Femur (tissue), 1 donor: Measurements from ENCODE around the gene PAPOLB.
A peak's percentile ranks its signal among the peaks of the same experiment; 100 is the strongest.

Source experiments
- DNase-seq: peaks from one replicate; pipeline ENCODE4 v3.0.0-alpha.2; 2017

PAPOLB gene

DNA sequence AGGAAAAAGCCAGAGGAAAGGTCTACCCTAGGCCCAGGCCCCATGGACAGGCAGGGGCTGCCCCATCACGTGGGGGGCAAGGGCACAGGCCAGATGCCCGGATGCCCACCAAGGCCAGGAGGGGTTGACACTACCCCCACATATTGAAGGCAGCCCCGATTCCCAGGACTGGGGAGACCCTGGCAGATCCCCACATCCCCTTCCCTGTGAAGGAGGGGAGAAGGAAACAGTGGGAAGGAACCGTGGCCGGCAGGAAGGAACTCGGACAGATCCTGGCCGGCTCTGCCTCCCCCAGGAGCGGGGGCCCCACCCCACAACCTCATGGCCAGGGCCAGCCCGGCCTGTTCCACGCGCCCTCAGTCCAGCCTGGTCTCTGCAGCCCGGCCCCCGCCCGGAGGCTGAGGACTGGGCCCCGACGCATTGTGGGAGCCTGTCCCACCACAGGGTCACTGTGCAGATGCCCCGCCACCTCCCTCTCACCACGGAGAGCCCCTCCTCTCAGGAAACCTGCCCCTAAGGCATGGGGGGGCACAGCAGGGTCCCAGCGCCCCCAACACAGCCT lies 41.3 kb downstream of the PAPOLB start:
- peak; percentile 47 for DNase-seq

DNA sequence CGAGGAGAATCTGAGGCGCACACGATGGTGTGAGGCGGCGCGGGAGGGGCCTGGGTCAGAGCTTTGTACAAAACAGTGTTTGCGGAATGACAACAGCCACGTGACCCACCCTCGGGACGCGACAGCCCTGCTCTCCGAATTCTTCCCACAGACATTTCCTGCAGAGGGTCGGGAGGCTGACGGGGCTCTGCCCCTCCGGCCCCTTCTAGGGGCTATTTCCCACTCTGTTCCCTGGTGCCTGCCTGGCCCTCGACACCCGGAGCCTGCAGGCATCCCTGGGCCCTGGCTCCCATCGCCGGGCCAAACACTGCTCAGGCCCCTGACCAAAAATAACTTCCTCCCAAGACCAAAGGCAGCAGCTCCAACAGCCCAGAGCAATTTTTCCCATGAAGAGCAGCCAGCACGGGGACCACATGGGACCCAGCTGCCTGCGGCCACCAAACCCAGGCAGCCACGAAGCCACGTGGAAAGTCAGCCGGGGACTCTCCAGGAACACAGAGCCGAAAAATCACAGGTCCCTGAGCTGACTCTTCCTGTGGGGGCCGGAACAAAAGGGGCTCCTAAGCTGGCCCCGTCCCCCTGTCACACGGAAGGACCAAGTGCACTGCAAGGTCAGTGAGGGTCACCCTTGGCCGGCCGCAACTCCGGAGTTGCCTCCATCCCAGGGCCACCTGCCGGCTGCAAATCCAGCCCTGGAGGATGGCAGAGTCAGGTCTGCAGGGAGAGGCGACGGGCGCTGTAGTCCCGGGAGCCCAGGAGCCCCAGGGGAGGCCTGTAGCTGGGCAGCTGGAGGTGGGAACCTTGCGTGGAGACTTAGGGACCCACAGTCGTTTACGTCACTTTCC lies 42.0 kb downstream of the PAPOLB start:
- peak; percentile 67 for DNase-seq

DNA sequence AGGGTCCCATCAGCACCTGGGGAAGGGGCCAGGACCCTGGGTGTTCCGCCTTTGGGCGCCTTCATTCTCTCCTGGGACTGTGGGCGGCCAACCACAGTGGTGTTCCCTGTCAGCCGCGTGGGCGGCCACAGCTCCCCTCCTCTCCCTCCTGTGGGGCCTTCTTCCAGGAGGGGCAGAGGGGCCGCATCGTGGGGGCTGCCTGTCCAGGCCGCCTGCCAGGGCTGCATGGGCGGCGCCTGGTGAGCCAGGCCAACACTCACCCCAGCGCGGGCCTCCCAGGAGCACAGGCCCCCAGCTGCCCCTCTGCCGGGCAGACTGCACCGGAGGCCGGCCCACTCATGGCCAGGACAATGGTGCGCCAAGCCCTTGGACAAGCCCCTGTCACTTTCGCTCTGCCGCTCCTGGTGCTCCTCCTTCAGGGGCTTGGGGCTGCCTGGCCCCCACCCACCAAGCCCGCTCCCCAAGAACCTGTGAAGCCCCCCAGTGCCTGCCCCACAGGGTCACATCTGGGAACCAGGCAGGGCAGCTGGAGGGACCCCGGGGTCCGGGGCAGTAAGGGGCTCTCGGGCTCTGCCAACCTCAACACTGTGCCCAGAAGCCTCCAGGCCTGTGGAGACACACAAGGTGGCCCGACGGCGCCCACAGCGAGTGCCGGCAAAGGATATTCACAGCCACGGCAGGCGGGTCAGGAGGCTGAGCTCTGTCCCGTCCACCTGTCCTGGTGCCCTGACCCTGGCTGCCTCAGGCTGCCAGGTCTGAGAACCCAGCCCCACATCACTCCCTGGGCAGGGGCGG lies 43.6 kb downstream of the PAPOLB start:
- no peak for DNase-seq

DNA sequence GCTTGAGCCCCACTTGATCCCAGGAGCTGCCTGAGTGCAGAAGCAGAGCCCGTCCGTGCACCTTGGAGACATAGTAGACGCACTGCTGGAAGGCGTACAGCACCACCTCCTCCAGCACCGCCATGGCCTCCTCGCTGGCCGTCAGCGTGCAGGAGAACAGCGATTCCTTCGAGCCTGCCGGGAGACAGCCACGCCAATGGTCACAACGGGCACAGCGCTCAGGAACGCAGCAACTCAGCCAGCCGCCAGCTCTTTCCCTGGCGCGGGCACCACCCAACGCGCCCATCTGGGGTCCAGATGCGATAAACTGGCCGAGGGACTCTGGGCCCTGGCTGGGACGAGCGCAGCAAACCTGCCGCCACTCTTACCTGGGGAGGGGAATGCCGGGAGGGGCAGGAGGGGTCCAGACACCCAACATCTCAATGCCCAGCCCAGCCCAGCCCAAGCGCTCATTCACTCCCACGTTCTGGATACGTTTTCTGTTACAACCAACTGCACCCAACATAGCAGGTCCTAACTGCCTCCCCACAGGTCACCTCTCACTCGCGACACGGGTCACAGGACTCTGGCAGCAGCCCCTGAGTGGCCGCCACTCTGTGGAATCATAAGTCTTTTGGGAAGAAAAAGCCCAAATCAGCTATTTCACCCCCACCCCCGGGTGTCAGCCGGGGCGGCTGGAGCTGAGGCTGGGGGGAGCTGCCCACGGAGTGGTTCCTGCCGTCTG lies 44.5 kb downstream of the PAPOLB start:
- DNase-seq, result no peak

DNA sequence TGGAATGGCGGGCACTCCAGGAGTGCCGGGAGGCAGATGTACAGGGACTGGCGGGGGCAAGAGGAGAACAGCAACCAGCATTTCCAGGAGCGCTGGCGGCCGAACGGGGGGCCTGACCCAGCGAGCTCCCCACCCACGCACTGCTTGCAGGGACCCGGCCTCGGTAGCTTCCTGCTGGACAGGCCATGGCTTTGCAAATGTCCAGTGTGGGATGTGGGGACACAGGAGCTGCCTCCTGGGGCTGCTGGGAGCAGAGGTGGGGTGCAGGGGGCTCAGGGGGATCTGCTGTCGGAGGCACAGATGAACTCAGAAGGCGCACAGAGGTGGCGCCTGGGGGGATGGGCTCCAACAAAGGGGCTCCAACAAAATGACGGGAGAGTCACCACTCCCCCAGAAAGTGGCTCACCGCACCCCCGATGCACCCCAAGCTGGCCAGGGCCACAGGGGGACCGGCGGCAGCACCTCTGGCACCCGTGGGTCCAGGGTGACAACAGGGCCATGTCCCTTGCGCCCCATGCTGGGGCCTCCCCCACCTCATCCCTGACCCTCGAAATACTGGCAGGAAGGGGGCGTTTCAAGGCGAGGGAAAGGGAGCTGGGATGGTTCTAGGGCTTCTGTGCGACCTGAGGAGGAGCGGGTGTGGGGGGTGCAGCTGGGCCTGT lies 45.3 kb downstream of the PAPOLB start:
- DNase-seq, result no peak

DNA sequence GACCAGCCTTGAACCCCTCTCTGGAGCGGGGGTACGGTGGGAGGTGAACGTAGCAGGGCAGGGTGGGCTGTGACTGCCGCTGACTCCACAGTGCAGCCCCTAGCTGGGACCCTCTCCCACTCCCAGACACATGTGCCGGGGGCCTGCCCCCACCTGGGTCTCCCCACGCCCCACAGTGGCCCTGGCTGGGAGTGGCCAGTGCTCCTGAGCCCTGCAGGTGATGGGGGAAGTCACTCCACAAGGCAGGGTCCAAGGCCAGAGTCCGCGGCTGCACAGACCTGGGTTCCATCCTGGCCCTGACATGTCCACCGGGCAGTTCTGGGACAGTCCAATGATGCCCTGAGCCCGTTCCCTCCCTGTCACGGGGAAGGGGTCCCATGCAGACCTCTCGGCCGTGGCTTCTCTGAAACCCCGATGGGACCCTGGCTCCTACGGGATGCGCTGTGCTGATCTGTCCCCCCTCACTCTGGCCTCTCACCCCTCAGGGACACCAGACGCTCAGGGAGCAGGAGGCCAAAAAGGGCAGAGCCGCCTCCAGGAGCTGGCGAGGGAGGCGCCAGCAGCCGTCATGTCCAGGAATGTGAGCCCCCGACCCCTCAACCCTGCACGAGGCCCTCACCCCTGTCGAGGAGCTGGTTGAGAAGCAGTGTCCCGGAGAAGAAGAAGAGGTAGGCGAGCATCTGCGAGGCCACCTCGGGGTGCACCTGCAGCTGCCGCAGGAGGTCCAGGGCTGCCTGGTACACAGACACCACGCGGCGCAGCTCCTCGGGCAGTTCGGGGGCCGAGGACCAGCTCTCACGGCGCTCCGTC lies 46.0 kb downstream of the PAPOLB start:
- DNase-seq, result no peak

DNA sequence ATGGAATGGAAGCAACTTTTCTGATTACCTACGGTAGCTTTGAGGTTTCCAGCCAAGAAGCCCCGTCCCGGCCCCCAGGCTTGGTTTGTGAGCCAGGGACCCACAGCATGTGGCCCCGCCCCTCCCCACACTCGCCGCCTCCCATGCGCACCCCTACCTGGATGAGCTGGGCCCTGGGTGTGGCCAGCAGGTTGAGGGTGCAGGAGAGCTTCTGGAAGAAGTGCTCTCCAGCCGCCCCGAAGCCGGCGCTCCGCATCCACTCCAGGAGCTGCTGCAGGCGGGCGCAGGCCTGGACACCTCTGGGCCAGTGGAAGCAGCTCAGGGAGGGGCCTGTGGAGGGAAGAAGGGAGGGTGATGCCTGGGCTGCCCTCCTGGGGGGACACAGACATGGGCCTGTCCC lies 46.7 kb downstream of the PAPOLB start:
- DNase-seq, result no peak

DNA sequence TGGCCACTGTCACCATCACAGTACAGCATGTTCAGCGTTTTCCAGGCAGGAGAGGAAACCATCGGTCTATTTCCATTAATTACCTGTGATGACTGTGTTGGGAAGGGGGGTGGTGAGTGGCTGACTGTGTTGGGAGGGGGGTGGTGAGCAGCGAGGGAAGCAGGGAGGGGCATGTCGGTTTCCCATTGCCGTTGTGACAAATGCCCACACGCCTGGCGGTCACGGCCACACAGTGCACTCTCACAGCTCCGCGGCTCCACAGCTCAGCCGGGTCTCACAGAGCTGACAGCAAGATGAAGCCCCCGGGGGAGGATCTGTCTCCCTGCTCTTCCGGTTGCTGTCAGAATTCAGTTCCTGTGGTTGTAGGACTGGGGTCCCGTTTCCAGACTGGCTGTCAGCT lies 47.4 kb downstream of the PAPOLB start:
- no peak for DNase-seq

DNA sequence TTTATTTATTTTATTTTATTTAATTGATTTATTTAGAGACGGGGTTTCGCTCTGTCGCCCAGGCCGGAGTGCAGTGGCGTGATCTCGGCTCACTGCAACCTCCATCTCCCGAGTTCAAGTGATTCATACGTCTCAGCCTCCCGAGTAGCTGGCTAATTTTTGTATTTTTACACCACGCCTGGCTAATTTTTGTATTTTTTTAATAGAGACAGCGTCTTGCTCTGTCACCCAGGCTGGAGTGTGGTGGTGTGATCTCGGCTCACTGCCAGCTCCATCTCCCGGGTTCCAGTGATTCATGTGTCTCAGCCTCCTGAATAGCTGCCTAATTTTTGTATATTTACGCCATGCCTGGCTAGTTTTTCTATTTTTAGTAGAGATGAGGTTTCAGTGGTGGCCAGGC lies 52.2 kb downstream of the PAPOLB start:
- DNase-seq, result no peak

DNA sequence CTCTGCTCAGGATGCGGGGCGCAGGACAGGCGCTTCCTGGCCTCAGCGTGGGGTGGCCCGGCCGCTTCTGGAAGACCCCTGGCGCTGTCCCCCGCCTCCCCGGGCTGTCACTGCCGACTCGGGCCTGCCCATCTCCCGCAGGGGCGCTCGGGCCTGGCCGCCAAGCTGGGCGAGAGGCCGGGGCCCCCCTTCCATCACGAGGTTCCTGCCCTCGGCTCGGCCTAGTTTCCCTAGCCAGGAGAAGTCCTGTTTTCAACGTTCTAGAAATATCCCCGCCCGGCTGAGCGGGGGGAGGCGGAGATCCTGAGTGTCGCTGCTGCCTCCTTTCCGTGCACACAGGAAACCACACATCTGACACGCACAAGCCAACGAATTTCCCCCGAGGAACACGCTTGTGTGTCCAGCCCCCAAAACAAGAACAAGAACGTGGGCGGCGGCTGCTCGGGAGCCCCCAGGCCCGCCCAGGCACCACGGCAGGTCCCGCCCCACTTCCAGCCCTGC lies 52.7 kb downstream of the PAPOLB start:
- DNase-seq, result peak; percentile 40

DNA sequence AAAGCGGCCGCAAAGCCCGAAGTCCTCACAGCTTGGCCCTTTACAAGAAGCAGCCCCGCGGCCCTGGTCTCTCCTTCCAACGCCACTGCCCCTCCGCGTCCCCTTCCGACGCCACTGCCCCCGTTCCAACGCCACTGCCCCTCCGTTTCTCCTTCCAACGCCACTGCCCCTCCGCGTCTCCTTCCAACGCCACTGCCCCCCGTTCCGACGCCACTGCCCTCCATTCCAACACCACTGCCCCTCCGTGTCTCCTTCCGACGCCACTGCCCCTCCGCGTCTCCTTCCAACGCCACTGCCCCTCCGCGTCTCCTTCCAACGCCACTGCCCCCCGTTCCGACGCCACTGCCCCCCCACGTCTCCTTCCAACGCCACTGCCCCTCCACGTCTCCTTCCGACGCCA lies 53.3 kb downstream of the PAPOLB start:
- DNase-seq, result peak; percentile 9

DNA sequence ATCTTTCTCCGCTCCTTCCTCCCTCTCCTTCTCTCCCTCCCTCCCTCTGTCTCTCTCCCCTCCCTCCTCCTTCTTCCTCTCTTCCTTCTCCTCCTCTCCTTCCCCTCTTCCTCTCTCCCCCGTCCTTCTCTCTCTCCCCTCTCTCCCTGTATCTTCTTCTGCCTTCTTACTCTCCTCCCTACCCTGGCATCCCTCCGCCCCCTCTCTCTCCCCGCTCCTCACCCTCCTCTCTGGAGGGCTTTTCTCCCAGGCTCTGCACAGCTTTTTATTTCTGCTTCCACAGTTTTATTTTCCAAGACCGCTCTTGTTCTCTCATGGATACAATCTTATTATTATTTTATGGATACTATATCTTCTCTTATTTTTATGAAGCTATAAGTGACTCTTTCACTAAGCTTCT lies 53.8 kb downstream of the PAPOLB start:
- no peak for DNase-seq
